SU-DHL-6 (cell line): ENCODE results near the gene C9orf78.

Experiments
- EZH2phosphoT487 ChIP-seq: fragments of 200-600 bp; sonication (generic), shearing (Covaris generic); conservative IDR thresholded peaks from 2 replicates; pipeline ENCODE4 v1.6.1; 2018; ENCODE audit warnings: mild to moderate bottlenecking, antibody characterized with exemption, low read length, moderate library complexity, mixed read lengths
- TF ChIP-seq, protein P1 (sequence below): fragments of 200-600 bp; sonication (generic); IDR thresholded peaks from one replicate; pipeline ENCODE4 v1.5.1; 2017; ENCODE audit warnings: antibody characterized with exemption, mild to moderate bottlenecking, low read length, moderate library complexity; ENCODE audit not compliant: insufficient read depth, poor library complexity, severe bottlenecking

DNA sequence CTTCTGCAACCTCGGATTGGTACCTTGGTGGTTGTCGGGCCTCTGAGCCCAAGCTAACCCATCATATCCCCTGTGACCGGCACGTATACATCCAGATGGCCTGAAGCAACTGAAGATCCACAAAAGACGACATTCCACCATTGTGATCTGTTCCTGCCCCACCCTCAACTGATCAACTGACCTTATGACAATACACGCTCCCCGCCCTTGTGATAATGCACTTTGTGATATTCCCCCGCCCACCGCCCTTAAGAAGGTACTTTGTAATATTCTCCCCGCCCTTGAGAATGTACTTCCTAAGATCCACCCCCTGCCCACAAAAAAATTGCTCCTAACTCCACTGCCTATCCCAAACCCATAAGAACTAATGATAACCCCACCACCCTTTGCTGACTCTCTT, 48.6 kb downstream of the C9orf78 start:
- TF ChIP-seq, protein P1, sequence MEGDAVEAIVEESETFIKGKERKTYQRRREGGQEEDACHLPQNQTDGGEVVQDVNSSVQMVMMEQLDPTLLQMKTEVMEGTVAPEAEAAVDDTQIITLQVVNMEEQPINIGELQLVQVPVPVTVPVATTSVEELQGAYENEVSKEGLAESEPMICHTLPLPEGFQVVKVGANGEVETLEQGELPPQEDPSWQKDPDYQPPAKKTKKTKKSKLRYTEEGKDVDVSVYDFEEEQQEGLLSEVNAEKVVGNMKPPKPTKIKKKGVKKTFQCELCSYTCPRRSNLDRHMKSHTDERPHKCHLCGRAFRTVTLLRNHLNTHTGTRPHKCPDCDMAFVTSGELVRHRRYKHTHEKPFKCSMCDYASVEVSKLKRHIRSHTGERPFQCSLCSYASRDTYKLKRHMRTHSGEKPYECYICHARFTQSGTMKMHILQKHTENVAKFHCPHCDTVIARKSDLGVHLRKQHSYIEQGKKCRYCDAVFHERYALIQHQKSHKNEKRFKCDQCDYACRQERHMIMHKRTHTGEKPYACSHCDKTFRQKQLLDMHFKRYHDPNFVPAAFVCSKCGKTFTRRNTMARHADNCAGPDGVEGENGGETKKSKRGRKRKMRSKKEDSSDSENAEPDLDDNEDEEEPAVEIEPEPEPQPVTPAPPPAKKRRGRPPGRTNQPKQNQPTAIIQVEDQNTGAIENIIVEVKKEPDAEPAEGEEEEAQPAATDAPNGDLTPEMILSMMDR = no peak
- TF ChIP-seq EZH2phosphoT487 = no peak
